ENCODE measurements around the gene MAPK8IP2.

DNA sequence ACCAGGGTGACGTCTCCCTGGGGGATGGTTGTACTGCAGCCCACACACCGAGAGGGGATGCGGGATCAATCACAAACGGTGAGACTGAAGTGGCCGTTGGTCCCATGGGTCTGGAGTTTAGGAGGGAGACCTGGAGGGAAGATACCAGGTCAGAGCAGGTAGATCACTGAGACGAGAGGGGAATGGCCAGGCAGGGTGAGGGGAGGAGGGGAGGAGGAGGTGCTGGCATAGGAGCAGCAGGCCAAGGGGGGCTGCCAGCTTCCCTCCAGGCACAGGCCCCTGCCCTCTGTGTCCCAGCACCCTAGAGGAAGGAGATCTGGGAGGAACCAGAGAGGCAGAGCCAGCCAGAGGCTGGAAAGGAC lies 7.0 kb downstream of the MAPK8IP2 start:
- TF ChIP-seq POLR2A (IDR thresholded peaks at IDR 0.05; ENCODE audit: low read depth, low read length) (no peak), POLR2AphosphoS5 (IDR thresholded peaks at IDR 0.05; ENCODE audit: low read depth, low read length) (no peak)
